HL-60 (cell line): Measurements from ENCODE around the gene SLC2A2.

Experiments used
- DNase-seq, 2 experiments: peaks; one replicate each; pipeline ENCODE4 v3.0.0-alpha.2; 2010 to 2020; ENCODE audit warnings: low read depth in 1 of 2, low spot score in 1 of 2
- H3K27ac ChIP-seq: fragments of 250-450 bp; sonication (Bioruptor Pico); replicated peaks from 2 replicates; pipeline ENCODE4 v1.5.1; 2020; ENCODE audit warnings: mild to moderate bottlenecking, moderate library complexity
- H3K27me3 ChIP-seq: fragments of 250-450 bp; sonication (Bioruptor Pico); 2 replicates; pipeline ENCODE4 v1.5.1; 2021; ENCODE audit warnings: mild to moderate bottlenecking, moderate library complexity; ENCODE audit not compliant: insufficient read depth, poor library complexity, severe bottlenecking
- H3K4me3 ChIP-seq: replicated peaks from 2 replicates; pipeline ENCODE4 v1.5.1; 2011; ENCODE audit warnings: mild to moderate bottlenecking, control low read depth, low read length; ENCODE audit not compliant: insufficient read depth
- CTCF ChIP-seq: IDR thresholded peaks from one replicate; pipeline ENCODE4 v1.5.1; 2011; ENCODE audit warnings: low read length, control low read depth, inconsistent platforms; ENCODE audit not compliant: insufficient read depth
- GABPA ChIP-seq: IDR thresholded peaks from 2 replicates; pipeline ENCODE4 v1.6.1; 2012; ENCODE audit warnings: low read depth
- POLR2AphosphoS5 ChIP-seq: IDR thresholded peaks from 2 replicates; pipeline ENCODE4 v1.6.1; 2012; ENCODE audit warnings: low read depth
- REST ChIP-seq: IDR thresholded peaks from 2 replicates; pipeline ENCODE4 v1.6.1; 2012; ENCODE audit warnings: low read depth; ENCODE audit not compliant: insufficient replicate concordance
- SPI1 ChIP-seq: IDR thresholded peaks from 2 replicates; pipeline ENCODE4 v1.6.1; 2012; ENCODE audit warnings: low read depth, mild to moderate bottlenecking, borderline replicate concordance

SLC2A2 gene

GRCh38 chr3:170949211-170949610 is 77.3 kb downstream of the SLC2A2 start:
- no peak for TF ChIP-seq GABPA
- TF ChIP-seq CTCF, result no peak
- no peak for TF ChIP-seq SPI1
- TF ChIP-seq REST, result no peak
- no peak for TF ChIP-seq POLR2AphosphoS5
- no peaks in the 10 kb centered on the region for H3K27me3 ChIP-seq
- H3K4me3 ChIP-seq, result no peak overlapping the region
- DNase-seq, result no peak
- no peak overlapping the region for H3K27ac ChIP-seq

- DNase-seq, result no peak
- Histone ChIP-seq H3K27ac (no peak overlapping the region), H3K4me3 (no peak overlapping the region), H3K27me3 (no peaks in the 10 kb centered on the region)
- TF ChIP-seq CTCF (no peak), GABPA (no peak), REST (no peak), POLR2AphosphoS5 (no peak), SPI1 (no peak)
Measured at GRCh38 chr3:170947018-170947769, 79.3 kb downstream of the SLC2A2 start.
